ENCODE measurements around the gene PNPLA5.

DNA sequence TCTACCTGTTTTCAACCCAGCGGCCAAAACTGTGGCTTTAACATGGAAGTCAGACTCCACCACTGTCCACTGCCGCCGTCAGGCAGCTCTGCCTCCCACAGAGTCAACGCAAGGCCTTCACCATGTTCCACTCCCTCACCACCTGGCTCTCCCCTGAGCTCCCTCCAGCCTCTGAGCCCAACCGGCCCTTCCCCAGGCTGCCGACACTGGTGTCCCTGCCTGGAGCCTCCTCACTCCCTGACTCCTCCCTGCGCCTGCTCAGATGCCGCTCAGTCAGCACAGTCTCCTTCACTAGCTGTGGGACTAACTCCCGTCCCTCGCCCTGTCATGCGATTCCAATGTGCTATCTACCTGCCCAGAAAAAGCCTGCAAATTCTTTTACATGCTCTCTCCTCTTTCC lies 45.8 kb downstream of the PNPLA5 start:
- TF ChIP-seq, protein P1, sequence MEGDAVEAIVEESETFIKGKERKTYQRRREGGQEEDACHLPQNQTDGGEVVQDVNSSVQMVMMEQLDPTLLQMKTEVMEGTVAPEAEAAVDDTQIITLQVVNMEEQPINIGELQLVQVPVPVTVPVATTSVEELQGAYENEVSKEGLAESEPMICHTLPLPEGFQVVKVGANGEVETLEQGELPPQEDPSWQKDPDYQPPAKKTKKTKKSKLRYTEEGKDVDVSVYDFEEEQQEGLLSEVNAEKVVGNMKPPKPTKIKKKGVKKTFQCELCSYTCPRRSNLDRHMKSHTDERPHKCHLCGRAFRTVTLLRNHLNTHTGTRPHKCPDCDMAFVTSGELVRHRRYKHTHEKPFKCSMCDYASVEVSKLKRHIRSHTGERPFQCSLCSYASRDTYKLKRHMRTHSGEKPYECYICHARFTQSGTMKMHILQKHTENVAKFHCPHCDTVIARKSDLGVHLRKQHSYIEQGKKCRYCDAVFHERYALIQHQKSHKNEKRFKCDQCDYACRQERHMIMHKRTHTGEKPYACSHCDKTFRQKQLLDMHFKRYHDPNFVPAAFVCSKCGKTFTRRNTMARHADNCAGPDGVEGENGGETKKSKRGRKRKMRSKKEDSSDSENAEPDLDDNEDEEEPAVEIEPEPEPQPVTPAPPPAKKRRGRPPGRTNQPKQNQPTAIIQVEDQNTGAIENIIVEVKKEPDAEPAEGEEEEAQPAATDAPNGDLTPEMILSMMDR (IDR thresholded peaks at IDR 0.05) = no peak
- TF ChIP-seq, protein P2, sequence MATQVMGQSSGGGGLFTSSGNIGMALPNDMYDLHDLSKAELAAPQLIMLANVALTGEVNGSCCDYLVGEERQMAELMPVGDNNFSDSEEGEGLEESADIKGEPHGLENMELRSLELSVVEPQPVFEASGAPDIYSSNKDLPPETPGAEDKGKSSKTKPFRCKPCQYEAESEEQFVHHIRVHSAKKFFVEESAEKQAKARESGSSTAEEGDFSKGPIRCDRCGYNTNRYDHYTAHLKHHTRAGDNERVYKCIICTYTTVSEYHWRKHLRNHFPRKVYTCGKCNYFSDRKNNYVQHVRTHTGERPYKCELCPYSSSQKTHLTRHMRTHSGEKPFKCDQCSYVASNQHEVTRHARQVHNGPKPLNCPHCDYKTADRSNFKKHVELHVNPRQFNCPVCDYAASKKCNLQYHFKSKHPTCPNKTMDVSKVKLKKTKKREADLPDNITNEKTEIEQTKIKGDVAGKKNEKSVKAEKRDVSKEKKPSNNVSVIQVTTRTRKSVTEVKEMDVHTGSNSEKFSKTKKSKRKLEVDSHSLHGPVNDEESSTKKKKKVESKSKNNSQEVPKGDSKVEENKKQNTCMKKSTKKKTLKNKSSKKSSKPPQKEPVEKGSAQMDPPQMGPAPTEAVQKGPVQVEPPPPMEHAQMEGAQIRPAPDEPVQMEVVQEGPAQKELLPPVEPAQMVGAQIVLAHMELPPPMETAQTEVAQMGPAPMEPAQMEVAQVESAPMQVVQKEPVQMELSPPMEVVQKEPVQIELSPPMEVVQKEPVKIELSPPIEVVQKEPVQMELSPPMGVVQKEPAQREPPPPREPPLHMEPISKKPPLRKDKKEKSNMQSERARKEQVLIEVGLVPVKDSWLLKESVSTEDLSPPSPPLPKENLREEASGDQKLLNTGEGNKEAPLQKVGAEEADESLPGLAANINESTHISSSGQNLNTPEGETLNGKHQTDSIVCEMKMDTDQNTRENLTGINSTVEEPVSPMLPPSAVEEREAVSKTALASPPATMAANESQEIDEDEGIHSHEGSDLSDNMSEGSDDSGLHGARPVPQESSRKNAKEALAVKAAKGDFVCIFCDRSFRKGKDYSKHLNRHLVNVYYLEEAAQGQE (IDR thresholded peaks at IDR 0.05) = no peak
- TF ChIP-seq, protein P3, sequence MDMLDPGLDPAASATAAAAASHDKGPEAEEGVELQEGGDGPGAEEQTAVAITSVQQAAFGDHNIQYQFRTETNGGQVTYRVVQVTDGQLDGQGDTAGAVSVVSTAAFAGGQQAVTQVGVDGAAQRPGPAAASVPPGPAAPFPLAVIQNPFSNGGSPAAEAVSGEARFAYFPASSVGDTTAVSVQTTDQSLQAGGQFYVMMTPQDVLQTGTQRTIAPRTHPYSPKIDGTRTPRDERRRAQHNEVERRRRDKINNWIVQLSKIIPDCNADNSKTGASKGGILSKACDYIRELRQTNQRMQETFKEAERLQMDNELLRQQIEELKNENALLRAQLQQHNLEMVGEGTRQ (IDR thresholded peaks at IDR 0.05) = no peak
- no peak for TF ChIP-seq SMC3 (IDR thresholded peaks at IDR 0.05)
- TF ChIP-seq, protein P4, sequence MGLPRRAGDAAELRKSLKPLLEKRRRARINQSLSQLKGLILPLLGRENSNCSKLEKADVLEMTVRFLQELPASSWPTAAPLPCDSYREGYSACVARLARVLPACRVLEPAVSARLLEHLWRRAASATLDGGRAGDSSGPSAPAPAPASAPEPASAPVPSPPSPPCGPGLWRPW (IDR thresholded peaks at IDR 0.05) = no peak
- no peak for TF ChIP-seq POLR2A (IDR thresholded peaks at IDR 0.05; ENCODE audit: low read length)
- TF ChIP-seq RAD21 (conservative IDR thresholded peaks at IDR 0.05 in 1 of 2, IDR thresholded peaks at IDR 0.05 in 1 of 2) = no peak
- TF ChIP-seq EP300 (IDR thresholded peaks at IDR 0.05) = no peak
- TF ChIP-seq, protein P5, sequence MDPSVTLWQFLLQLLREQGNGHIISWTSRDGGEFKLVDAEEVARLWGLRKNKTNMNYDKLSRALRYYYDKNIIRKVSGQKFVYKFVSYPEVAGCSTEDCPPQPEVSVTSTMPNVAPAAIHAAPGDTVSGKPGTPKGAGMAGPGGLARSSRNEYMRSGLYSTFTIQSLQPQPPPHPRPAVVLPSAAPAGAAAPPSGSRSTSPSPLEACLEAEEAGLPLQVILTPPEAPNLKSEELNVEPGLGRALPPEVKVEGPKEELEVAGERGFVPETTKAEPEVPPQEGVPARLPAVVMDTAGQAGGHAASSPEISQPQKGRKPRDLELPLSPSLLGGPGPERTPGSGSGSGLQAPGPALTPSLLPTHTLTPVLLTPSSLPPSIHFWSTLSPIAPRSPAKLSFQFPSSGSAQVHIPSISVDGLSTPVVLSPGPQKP (IDR thresholded peaks at IDR 0.05; ENCODE audit: low read depth, low read length) = no peak
- no peak for TF ChIP-seq CHD2 (IDR thresholded peaks at IDR 0.05; ENCODE audit: low read length, partially characterized antibody)
- no peak for TF ChIP-seq NPAS2 (CRISPR knock-in tag; IDR thresholded peaks at IDR 0.05; ENCODE audit: borderline replicate concordance)
- no peak for TF ChIP-seq ESRRA (IDR thresholded peaks at IDR 0.05; ENCODE audit: borderline replicate concordance, low read length)
- TF ChIP-seq NFE2L2 (conservative IDR thresholded peaks at IDR 0.05; ENCODE audit: low read length) = no peak

All from A549 (cell line).